Measurements from ENCODE around the gene PDZD2.

PDZD2 gene

DNA sequence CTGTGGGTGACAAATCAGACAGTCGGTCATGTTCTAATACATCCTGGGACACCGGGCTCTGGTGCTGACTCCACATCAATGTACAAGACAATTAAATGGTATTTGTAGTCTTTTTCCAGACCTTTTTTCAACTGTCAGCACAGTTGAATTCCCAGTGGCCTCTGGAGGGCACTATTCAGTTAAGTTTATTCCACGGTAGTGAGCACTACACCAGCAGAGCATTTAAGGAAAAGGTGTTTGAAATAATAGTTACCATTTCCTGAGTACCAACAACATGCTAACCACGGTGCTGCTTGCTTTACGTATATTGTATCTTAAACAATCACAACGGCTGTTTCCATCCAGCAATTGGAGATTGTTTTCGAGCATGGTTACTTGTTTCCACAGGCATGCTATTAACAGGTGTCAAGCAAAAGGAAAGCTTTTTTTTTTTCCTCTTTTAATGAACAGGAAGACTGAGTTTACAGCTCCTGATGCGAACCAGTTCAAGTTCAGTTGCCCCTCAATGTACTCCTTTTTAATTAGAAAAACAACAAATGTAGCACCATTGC is 186.7 kb downstream of the PDZD2 start:
- DNase-seq (ENCODE audit: low spot score) = no peak

DNA sequence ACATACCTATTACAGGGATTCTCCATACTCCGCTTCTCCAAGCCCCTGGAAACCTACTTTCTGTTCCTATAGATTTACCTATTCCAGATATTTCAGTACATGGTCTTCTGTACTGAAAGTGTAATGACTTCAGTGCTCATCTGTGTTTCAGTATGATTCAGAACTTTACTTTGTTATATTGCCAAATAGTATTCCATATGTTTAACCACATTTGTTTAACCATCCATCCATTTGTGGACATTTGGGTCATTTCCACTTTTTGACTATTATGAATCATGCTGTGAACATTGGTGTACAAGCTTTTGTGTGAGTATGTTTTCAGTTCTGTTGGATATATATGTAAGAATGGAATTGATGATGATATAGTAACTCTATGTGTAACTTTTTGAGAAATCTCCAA is 188.9 kb downstream of the PDZD2 start:
- no peak for DNase-seq (ENCODE audit: low spot score)

DNA sequence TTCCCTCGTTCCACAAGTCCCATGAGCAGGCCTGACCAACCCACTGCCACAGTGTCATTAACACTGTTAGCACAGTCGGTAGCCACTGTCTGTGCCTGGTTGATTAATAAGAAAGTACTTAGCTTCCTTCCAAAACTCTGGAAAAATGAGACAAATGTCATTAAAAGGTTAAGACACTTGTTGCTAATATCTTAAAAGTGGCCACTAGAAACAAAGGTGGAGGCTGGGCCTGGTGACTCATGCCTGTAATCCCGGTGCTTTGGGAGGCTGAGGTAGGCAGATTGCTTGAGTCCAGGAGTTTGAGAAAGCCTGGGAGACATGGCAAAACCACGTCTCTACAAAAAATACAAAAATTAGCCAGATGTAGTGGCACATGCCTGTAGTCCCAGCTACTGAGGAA is 194.0 kb downstream of the PDZD2 start:
- no peak for DNase-seq (ENCODE audit: low spot score)

DNA sequence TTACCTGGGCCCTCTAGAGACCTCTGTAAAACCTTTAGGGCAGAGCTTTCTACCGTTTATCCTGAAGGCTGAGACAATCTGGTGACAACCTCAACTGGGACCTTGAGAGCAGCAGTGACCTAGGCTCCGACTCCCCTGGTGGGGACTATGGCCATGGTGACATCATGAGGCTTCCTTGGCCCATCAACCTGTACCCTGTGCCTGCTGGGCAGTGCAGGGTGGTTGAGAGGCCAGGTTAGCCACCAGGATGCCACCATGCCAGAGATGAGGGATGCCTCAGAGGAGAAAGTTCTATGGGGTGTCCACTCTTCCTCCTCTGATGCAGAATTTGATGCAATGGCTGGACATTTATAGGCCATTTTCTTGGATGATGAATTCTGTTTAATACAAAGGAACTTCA is 194.8 kb downstream of the PDZD2 start:
- DNase-seq (ENCODE audit: low spot score) = no peak

DNA sequence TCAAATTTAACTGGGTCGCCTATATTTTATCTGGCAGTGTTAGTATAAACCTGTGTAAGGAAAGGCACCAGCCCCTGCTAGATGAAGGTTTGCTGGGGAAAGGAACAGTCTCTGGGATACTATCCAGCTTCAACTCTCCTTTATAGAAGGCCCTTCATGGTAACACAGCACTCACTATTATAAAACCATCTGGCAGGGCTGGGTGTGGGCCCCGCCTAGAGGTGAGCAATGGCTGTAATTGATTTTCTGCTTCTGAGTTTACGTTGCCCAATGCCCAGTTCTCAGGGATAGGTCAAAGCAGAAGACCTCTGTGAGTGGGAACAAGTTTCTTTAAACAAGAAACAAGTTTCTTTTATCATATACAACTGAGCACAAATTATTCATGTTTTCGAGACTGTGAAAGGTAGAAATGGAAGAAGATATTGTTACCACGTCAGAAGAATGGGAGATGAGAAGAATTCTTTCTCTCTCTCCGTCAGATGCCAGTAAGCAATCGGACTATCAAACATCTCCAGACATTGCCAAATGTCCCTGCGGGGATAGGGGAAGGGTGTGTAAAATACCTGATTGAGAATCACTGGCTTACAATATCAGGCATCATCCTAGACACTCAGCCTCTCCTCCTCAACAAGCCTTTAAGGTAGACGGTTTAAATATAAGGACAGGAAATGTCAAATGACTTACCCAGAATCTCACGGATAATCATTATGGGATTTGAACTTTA is 205.9 kb downstream of the PDZD2 start:
- DNase-seq (ENCODE audit: low spot score) = no peak

DNA sequence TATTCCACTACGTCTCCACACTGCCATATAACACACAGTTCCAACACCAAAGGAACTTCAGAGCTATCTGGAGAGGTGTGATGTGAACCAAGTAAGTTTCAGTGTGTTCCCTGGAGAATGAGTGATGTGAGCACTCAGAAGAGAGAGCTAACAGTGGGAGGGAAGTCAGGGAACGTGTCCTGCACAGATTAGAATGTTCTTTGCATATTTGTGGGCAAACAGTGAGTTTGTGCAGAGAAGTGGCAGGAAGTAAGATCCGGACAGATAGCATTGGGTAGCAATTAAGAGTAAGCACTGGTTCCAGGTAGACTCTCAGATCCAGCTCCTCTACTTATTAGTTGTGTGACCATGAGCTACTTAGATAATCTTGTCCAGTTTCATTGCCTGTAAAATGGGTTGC is 206.4 kb downstream of the PDZD2 start:
- no peak for DNase-seq (ENCODE audit: low spot score)

DNA sequence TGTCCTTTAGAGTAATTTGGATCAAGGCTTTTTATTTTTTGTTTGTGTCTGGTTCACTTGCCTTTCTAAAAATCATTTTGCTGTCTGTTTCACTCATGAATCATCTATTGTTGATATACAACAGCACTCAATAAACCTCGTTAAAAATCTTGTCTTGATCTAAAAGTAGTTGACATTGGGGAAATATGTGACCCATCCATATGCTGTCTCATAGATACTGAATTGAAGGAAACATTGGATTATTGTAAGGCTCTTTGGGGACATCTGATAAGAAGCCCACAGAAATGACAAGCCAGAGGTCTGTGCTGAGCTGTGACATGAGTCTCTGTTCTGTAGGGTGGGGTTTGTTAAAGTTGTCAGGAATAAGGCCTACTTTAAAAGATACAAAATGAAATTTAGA is 208.0 kb downstream of the PDZD2 start:
- DNase-seq (ENCODE audit: low spot score) = no peak

DNA sequence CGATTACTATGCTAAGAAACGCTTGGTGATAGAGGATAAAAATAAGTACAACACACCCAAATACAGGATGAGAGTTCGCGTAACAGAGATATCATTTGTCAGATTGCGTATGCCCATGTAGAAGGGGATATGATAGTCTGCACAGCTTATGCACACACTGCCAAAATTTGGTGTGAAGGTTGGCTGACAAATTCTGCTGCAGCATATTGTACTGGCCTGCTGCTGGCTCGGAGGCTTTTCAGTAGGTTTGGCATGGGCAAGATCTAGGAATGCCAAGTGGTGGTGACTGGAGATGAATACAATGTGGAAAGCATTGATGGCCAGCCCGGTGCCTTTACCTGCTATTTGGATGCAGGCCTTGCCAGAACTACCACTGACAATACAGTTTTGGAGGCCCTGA is 208.4 kb downstream of the PDZD2 start:
- no peak for DNase-seq (ENCODE audit: low spot score)

DNA sequence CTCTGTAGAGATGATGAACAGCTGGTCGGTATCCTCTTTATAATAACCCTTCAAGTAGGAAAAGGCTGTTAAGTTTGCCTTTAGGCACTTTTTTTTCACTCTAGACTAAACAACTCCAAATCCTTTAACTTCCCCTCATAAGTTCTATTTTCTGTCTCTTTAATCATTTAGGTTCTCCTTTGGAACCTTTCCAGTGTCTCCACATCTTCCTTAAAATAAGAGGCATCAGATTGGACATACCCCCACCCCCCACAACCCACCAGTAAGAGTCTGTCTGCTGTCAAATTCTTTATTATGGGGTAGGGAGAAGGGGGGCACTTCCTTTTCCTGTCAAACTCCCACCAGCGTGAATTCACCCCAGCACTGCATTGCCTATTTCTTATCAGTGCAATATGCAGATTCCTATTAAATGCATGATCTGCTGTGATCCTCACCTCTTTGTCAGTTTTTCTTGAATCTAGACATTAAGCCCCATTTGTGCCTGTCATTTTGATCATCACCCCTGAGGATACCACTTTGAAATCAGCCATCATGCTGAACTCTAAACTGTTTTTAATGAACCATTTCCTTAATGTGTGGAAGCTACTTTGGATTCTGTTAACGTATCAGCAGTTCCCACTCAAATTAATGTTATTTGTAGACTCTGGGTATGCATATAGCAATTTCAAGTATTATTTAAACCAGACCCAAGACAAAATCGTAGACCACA is 212.2 kb downstream of the PDZD2 start:
- no peak for DNase-seq (ENCODE audit: low spot score)

DNA sequence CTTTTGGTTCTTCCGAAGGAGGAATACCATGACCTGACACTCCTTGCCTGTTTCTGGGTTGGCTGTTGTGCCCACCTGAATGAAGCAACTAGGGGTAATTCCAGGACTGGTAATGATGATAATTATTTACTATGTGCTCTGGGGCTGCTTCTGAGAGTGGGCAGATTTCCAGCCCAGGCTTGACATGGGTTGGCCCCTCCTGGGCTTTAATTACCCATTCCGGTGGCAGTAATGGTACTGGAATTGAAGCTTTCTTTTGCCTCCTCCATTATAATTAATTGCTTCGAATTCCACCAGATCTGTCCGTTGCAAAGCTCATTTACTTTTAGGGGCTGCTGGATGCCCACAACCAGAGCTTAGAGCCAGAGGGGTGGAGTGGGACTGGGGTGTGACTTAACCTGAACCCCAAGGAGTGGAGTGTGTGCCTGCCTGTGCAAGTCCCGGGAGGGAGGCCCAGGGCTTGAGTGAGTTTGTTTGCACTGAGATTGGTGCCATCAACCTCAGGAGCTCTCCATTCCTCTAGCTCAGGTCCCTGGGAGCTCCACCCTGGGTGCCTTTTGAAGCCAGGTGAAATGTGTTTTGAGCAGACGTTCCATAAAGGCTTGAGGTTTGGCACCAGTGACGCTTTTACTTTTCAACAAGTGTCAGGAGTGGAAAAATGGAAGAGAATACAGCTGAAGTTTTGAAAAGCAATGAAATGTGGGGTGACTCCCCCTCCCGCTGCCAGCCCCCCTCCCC is 214.6 kb downstream of the PDZD2 start:
- no peak for DNase-seq (ENCODE audit: low spot score)

DNA sequence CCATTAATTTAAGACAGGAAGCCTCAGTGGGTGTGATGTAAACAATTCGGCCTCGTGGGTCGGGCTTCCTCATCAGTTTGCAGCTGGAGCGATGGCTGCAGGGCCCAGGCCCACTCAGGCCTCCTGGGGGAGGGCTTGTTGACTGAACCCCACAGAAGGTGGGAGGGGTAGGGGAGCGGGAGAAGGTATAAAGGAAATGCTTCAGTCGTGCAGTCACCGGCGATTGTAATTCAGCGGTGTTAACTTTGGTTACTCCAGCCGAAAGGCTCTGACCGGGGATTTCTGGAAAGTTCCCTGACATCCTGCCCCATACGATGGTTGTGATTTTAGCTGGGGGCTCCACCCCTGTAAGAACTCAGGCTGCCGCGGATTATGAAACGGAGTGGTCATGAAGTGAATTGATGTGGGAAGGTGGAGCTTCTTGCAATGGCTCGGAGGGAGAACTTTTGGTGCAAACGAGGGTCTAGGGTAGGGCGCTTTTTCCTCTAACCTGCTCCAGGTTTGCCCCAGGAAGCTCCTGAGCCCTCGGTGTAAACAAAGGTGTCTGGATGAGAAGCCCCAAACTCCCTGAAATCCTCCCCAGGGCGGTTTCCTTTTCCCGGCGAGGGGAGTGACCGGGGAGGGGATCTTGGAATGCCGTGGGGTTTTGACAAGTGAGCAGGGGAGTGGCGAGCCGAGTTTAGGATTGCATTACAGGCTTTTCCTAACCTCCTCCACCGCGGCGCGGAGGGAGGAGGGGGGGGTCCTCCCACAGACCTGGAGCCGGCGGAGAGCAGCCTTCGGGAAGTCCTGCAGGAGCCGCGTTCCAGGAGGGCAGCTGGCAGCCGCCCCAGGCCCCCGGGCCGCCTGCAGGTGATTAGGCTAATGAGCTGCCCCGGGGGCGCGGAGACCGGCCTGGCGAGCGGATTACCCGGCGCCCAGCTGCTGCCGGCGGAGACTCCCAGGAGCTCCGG is 215.5 kb downstream of the PDZD2 start:
- no peak for DNase-seq (ENCODE audit: low spot score)

DNA sequence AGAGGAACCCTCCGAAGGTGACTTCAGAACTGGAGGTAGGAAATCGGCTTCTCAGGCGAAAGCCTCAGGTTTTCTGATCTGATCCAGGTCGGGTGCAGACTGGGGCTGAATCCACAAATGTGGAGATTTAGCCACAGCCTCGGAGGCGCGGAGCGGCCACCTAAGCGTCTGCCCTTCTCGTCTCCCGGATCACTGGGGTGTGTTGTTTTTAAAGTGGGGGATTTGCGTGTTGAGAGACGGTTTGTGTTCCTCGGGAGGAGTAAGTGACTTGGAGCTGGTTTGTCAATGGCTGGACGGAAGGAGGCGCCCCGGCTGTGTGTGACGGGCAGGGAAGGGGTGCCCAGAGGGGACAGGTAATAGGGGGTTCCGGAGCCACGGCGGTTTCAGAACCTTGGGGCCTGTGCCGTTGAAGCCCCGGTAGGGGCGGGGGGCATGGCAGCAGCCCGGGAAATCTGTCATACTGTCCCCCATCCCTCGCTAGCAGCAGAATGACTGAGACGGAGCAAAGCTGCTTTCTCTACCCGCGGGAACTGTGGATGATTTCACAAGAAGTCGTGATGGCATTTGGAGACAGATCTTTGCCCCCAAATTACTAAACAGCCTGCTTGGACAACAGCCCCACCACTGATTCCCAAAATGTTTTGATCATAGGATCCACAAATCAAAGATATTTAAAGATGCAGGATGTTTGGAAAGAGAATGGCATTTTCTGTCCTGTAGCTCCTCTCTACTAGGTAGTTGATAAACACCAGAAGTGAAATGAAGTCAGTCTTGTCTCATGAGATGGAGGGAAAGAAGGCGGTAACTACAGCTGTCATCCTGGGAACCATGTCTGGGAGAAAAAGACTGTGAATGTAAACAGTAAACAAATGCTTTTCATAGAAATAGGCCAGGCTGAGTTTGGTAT is 216.5 kb downstream of the PDZD2 start:
- no peak for DNase-seq (ENCODE audit: low spot score)

DNA sequence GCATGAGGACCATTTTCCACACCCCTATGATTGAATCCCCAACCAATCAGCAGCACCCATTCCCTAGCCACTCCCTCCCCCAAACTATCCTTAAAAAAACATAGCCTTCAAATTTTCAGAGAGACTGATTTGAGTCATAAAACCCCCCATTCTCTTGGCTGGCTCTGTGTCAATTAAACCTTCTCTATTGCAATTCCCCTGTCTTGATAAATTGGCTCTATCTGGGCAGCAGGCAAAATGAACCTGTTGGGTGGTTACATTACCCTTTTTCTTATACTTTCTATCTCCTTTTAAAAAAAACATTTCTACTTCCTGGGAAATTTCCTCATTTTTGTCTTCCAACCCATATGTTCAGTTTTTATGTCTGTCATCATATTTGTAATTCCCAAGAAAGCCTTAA is 220.2 kb downstream of the PDZD2 start:
- DNase-seq (ENCODE audit: low spot score) = no peak

DNA sequence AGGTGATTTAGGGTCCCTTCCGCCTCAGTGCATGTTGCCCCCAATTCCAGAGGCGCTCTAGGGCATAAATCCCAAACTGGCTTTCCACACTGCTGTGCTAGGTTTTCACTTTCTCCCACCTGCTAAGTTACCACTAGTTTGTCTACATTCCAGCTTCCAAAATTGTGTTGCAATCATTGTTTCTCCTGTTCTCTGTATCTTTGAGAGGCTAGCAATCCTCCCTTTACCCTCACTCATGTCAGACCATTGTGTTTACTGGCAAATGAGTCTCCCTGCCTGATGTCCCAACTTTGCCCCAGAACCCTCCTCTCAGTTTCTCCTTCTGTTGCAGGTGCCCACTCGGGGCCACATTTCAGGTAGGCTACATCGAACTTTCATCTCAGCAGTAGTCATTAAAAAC is 221.3 kb downstream of the PDZD2 start:
- no peak for DNase-seq (ENCODE audit: low spot score)

DNA sequence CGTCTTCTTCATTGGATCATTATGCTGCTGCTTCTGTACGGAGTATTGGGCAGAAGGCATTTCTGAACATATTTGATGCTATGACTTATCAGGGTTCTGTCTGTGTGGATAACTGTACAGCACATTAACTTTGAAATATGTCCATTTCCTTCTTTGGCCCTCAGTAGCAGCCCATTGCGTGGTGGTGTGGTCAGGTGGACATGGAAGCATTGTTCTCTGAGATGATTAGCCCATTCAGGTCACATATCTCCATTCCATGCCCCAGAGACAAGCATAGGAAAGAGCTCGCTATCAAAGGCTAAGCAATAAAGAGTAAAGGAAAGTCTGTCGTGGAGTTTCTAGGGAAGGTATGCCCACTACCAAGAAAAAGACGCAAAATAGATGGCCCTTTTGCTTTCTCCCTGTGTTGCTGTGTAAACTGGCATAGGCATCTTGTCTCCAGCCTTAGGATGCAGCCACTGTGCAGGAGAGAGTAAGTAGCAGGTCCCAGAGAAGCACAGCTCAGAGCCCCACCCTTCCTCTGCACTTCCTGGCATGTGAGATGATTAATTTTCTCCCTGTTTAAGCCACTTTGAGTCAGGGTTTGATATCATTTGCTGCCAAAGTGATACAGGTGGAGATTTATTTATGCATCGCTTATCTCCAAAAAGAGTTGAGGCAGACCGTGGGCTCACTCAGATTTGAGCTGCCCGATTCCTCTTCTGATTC is 221.9 kb downstream of the PDZD2 start:
- DNase-seq (ENCODE audit: low spot score) = no peak

DNA sequence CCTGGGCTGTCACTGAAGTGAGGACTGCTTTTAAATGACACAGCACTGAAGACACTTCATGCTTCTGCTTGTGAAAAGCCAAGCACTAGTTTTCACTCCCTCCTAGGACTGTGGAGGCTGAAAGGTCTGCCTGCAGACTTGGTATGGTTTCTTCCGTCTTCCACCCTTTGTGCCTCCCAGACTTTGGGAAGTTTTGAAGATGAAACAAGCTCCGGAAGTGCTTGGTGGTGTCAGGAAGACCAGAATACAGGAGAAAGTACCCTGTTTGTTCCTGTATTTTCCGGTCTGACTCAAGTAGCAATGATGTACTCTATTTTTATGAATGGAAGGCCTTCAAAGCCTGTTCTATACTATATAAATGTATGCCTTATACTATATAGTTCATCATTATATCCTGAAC is 222.7 kb downstream of the PDZD2 start:
- no peak for DNase-seq (ENCODE audit: low spot score)

DNA sequence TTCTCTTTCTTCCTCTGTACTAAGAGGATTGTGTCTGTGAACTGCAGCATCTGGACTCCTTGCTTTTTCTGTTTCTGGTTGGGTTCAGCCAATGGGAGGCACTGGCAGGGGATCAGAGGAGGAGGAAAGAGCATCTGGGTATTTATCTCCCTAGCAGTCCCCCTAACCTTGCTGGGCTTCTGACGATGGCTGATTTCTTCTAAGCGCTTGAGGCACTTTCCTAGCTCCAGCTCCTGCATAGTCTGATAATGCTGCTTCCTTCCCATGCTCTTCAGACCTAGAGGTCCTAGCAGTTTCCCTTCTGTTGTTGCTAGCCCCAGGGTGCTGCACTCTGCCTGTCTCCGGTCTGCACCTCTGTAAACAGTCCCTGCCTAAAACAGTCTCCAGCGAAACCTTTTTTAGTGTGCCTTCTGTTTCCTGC is 225.1 kb downstream of the PDZD2 start:
- no peak for DNase-seq (ENCODE audit: low spot score)

DNA sequence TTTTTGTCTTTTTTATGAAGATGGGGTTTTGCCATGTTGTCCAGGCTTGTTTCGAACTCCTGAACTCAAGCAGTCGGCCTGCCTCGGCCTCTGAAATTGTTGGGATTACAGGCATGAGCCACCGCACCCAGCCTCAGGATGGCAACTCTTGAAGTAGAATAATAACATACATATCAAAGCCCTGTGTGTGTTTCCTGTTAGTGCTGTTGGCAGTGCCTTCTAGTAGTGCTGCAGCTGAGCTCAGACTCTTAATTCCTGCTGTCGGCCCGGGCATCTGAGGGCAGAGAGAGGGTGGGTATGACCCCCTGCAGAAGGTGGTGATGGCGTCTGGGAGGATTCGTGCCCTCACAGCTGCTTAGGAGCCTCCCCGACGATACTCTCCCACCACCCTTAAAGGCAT is 227.2 kb downstream of the PDZD2 start:
- DNase-seq (ENCODE audit: low spot score) = no peak

DNA sequence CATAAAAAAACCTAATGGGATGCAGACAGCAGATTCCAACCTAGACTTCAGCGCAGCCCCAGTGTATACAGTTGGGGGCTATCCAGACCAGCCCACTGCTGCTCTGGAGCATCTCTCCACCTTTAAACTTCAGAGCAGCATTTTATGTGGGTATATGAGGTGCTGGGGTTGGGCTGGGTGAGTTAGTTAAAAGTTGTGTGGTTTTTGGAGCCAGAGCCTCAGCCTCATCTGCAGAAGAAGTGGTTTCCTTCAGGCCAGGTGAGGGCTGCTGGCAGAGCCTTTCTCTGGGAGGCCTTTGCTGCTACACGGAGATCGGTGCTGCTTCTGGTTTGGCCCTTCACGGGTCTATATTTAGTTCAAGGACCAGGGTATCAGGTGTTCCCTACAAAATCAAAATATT is 228.3 kb downstream of the PDZD2 start:
- no peak for DNase-seq (ENCODE audit: low spot score)

DNA sequence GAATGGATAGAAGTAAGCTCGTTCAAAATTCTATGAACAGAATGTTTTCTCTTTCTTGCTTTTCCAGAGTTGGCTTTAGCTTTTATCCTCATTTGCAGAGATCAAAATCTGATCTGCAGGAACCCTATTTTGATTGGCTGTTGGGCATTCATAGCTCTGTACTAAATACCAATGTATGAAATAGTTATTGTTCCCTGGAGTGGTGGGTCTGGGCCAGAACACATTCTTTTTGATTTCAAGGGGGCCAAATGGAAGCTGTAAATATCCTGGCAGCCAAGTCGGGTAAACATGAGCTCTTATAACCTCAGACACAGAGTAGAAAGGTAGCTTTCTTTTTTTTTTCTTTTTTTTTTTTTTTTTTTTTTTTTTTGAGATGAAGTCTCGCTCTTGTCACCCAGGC is 241.5 kb downstream of the PDZD2 start:
- DNase-seq (ENCODE audit: low spot score) = no peak

Data from hematopoietic multipotent progenitor cell treated with erythropoietin and hydrocortisone succinate and interleukin-3 and kit ligand, for 17 days (in vitro differentiated cells).